Activated T-helper 1 cell treated with anti-CD3 and anti-CD28 coated beads, Interleukin-12 subunit alpha, Interleukin-12 subunit beta, Interleukin-2, Interleukin-4 antibody, amounts not matched to agents 30 ng/mL and 10 ng/mL and 1 ng/mL, durations not matched to agents 14 hours and 24 hours and 36 hours (primary cell): Measurements from ENCODE around the gene CARTPT. TPM values are rescaled to one million over a fixed set of nuclear protein-coding genes. Genes with fewer than 3 reads are reported as not detected.

Experiments
- total RNA-seq: library from RNA; stranded (reverse); gene quantifications from 2 replicates; pipeline ENCODE4 v1.2.3, GENCODE V29; 2022

CARTPT gene
- total RNA-seq, 1 donor from 2014 or later: not detected

Other genes with a start within 250 kb of the CARTPT start
- 49.8 and 53.8 TPM in 2 replicates for gene MCCC2, start 131.9 kb upstream of the CARTPT start, total RNA-seq